Endothelial cell of umbilical vein (primary cell): ENCODE data around the gene TRIM62. TPM values are rescaled to one million over a fixed set of nuclear protein-coding genes. Genes with fewer than 3 reads are reported as not detected.

Experiments used
- BruUV-seq: library from RNA; stranded (reverse); fragments of 400-500 nt; replicated peaks from 2 replicates; lab custom pipeline; 2021; lab: Mats Ljungman, UMichigan
- CTCF ChIA-PET: fragments of 300-600, 350-600 bp; sonication (Branson Sonifier 250); formaldehyde crosslinking; loops from one replicate; lab custom pipeline; 2021; ENCODE audit warnings: antibody characterized with exemption, inconsistent platforms; lab: Charles Lee
- POLR2A ChIA-PET: fragments of 300-600, 350-600 bp; sonication (Branson Sonifier 250); formaldehyde crosslinking; loops from one replicate; lab custom pipeline; 2021; ENCODE audit warnings: antibody characterized with exemption, inconsistent platforms; lab: Charles Lee
- DNase-seq: peaks from one replicate; pipeline ENCODE4 v3.0.0-alpha.2; 2011; ENCODE audit warnings: low read depth, low spot score
- FAIRE-seq: peaks from 2 replicates; lab custom pipeline; 2011; peaks lifted over from hg19 to GRCh38; lab: Jason Lieb, UNC
- H2AFZ ChIP-seq: 2 replicates; pipeline ENCODE4 v1.6.0; 2012; ENCODE audit warnings: low read depth, low read length, control low read depth, inconsistent platforms
- H3K27ac ChIP-seq: 2 replicates; pipeline ENCODE4 v1.5.1; 2011; ENCODE audit warnings: low read depth, mild to moderate bottlenecking, control low read depth, low read length, moderate library complexity; ENCODE audit not compliant: insufficient read depth
- H3K27me3 ChIP-seq, 2 experiments: 2 replicates each; pipeline versions ENCODE4 v1.6.0 to v1.6.1; 2011; ENCODE audit warnings: low read length in 2 of 2, mixed read lengths in 1 of 2; ENCODE audit not compliant: control insufficient read depth in 2 of 2, insufficient read depth in 2 of 2
- H3K36me3 ChIP-seq, 2 experiments: 2 replicates in 1 of 2; 3 replicates in 1 of 2; pipeline ENCODE4 v1.5.1; 2011; ENCODE audit warnings: low read length in 2 of 2, mild to moderate bottlenecking in 1 of 2, moderate library complexity in 1 of 2; ENCODE audit not compliant: control insufficient read depth in 2 of 2, insufficient read depth in 2 of 2; ENCODE audit errors: extremely low read depth in 1 of 2
- H3K4me1 ChIP-seq: 3 replicates; pipeline ENCODE4 v1.5.1; 2011; ENCODE audit warnings: mild to moderate bottlenecking, low read length; ENCODE audit not compliant: control insufficient read depth, insufficient read depth; ENCODE audit errors: extremely low read depth
- H3K4me2 ChIP-seq: 2 replicates; pipeline ENCODE4 v1.6.1; 2011; ENCODE audit warnings: low read length, control low read depth, mixed read lengths; ENCODE audit not compliant: insufficient read depth
- H3K4me3 ChIP-seq, 3 experiments: fragments of 200-600 bp in 1 of 3; sonication (generic), shearing (Covaris generic) in 1 of 3; replicated peaks in 1 of 3; 2 replicates each; pipeline ENCODE4 v1.5.1; 2011 to 2016; ENCODE audit warnings: control low read depth in 3 of 3, low read length in 3 of 3, mild to moderate bottlenecking in 2 of 3, inconsistent platforms in 1 of 3, low read depth in 1 of 3, moderate library complexity in 1 of 3; ENCODE audit not compliant: insufficient read depth in 1 of 3
- H3K79me2 ChIP-seq: 2 replicates; pipeline ENCODE4 v1.6.0; 2012; ENCODE audit warnings: low read length, inconsistent platforms; ENCODE audit not compliant: control insufficient read depth, insufficient read depth
- H3K9ac ChIP-seq: replicated peaks from 2 replicates; pipeline ENCODE3; 2011; ENCODE audit warnings: low read length, control low read depth; ENCODE audit not compliant: insufficient read depth; ENCODE audit errors: extremely low read depth
- H3K9me1 ChIP-seq: replicated peaks from 3 replicates; pipeline ENCODE4 v1.6.0; 2011; ENCODE audit warnings: mild to moderate bottlenecking, low read length; ENCODE audit not compliant: control insufficient read depth, insufficient read depth; ENCODE audit errors: extremely low read depth
- H3K9me3 ChIP-seq: replicated peaks from 2 replicates; pipeline ENCODE4 v1.5.1; 2012; ENCODE audit warnings: low read length, inconsistent platforms; ENCODE audit not compliant: control insufficient read depth, insufficient read depth
- H4K20me1 ChIP-seq: replicated peaks from 2 replicates; pipeline ENCODE3; 2011; ENCODE audit warnings: mild to moderate bottlenecking, low read length; ENCODE audit not compliant: control insufficient read depth, insufficient read depth; ENCODE audit errors: extremely low read depth
- CTCF ChIP-seq, 2 donors: IDR thresholded peaks; 1 replicate in 1 of 2; 2 replicates in 1 of 2; pipeline ENCODE4 v1.5.1; 2011; ENCODE audit warnings: low read length in 2 of 2, mild to moderate bottlenecking in 2 of 2, moderate library complexity in 2 of 2, control low read depth in 1 of 2, inconsistent platforms in 1 of 2, low read depth in 1 of 2; ENCODE audit not compliant: insufficient read depth in 1 of 2; ENCODE audit errors: extremely low read depth in 1 of 2
- EZH2 ChIP-seq: IDR thresholded peaks from 2 replicates; pipeline ENCODE4 v1.6.1; 2012; ENCODE audit warnings: borderline replicate concordance, low read depth, mild to moderate bottlenecking, moderate library complexity, low read length, inconsistent platforms; ENCODE audit not compliant: severe bottlenecking
- FOS ChIP-seq: IDR thresholded peaks from 2 replicates; pipeline ENCODE4 v1.6.1; 2011; ENCODE audit warnings: mild to moderate bottlenecking, low read length, moderate library complexity, borderline replicate concordance; ENCODE audit not compliant: insufficient read depth
- GATA2 ChIP-seq: IDR thresholded peaks from 2 replicates; pipeline ENCODE4 v1.7.0; 2011; ENCODE audit warnings: low read depth, mild to moderate bottlenecking, moderate library complexity, mixed read lengths, low read length; ENCODE audit not compliant: insufficient read length, insufficient read depth
- JUN ChIP-seq: IDR thresholded peaks from 2 replicates; pipeline ENCODE4 v1.6.1; 2011; ENCODE audit warnings: borderline replicate concordance, low read depth; ENCODE audit not compliant: insufficient read length, insufficient read depth
- MAX ChIP-seq: IDR thresholded peaks from 2 replicates; pipeline ENCODE4 v1.6.1; 2011; ENCODE audit not compliant: insufficient read depth, insufficient read length
- MYC ChIP-seq: IDR thresholded peaks from one replicate; pipeline ENCODE4 v1.6.1; 2011; ENCODE audit warnings: mild to moderate bottlenecking, low read depth, low read length
- POLR2A ChIP-seq: IDR thresholded peaks from 2 replicates; pipeline ENCODE4 v1.6.1; 2012; ENCODE audit warnings: low read depth, mild to moderate bottlenecking, control low read depth, low read length
- POLR2AphosphoS5 ChIP-seq: IDR thresholded peaks from 2 replicates; pipeline ENCODE4 v1.6.1; 2012; ENCODE audit warnings: low read depth, mild to moderate bottlenecking, control low read depth, low read length, moderate library complexity; ENCODE audit not compliant: insufficient read depth
- dilution Hi-C: fragments of 300-500 bp; cut with MboI; formaldehyde crosslinking; loops from one replicate; pipeline ENCODE4 v1.15.0; 2019; ENCODE audit warnings: low sequenced_read_pairs; ENCODE audit not compliant: extremely low pct_ligation_motif_present
- intact Hi-C: fragments of 100-400 bp; cut with micrococcal nuclease; formaldehyde crosslinking; loops from one replicate; pipeline ENCODE4 v1.10.0; 2022
- polyA plus RNA-seq, 4 experiments: library from polyadenylated mRNA; depleted of rRNA in 3 of 4; stranded (reverse) in 3 of 4; unstranded in 1 of 4; fragments of >200 nt; gene quantifications; 2 replicates each; pipeline versions ENCODE4 v1.2.1 to v1.2.3, GENCODE V29; 2011 to 2012; ENCODE audit warnings: missing spikeins in 1 of 4
- total RNA-seq: library from RNA; stranded (reverse); gene quantifications from 2 replicates; pipeline ENCODE4 v1.2.3, GENCODE V29; 2021

The TRIM62 gene
- total and polyA plus RNA-seq, 2 donors (not counting 3 experiments of a cell fraction or from before 2014, with no cell fraction given), result 8.3 to 9.3 TPM

- no peaks in the 10 kb centered on the region for H3K79me2 ChIP-seq
- H3K4me1 ChIP-seq, result peaks cover 22% of the 10 kb centered on the region
- H3K9me1 ChIP-seq, result no peaks in the 10 kb centered on the region
- intact Hi-C loops (loop anchor here (5.0 kb wide), 2 partner anchors 34 to 96 kb away; partner anchors contain the start of gene ZNF362), dilution Hi-C loops (no loop called here)
- DNase-seq, result peak; percentile 66
- ChIA-PET POLR2A (no interaction called here), CTCF (interaction anchor here (1.0 to 1.7 kb wide), 2 partner anchors 13 to 34 kb away, joined by 3 to 9 read pairs; no protein-coding TSS in a partner anchor)
- BruUV-seq, result no TSS peak
- H3K27ac ChIP-seq, result no peak overlapping the region
- peak overlapping the region; percentile 2 for H2AFZ ChIP-seq
- FAIRE-seq, result peak; percentile 8
- H3K9ac ChIP-seq, result no peak overlapping the region
- H3K9me3 ChIP-seq, result no peaks in the 10 kb centered on the region
- H3K4me2 ChIP-seq, result no peak overlapping the region
- no peaks in the 10 kb centered on the region for H3K27me3 ChIP-seq
- no peaks in the 10 kb centered on the region for H4K20me1 ChIP-seq
- TF ChIP-seq POLR2A (no peak), MYC (no peak), FOS (no peak), GATA2 (no peak), MAX (no peak), EZH2 (no peak), POLR2AphosphoS5 (no peak), CTCF (IDR thresholded peaks at IDR 0.05; ENCODE audit: extremely low read depth in 1 of 2, insufficient read depth in 1 of 2, low read depth in 1 of 2, low read length in 2 of 2) (no peak), JUN (no peak)
- H3K36me3 ChIP-seq, result peaks cover 0 to 8% of the 10 kb centered on the region in 2 experiments
- no peak overlapping the region for H3K4me3 ChIP-seq
Measured at GRCh38 chr1:33161061-33161681, 20.7 kb downstream of the TRIM62 start.
